Measurements from ENCODE around the gene STAT3.

DNA sequence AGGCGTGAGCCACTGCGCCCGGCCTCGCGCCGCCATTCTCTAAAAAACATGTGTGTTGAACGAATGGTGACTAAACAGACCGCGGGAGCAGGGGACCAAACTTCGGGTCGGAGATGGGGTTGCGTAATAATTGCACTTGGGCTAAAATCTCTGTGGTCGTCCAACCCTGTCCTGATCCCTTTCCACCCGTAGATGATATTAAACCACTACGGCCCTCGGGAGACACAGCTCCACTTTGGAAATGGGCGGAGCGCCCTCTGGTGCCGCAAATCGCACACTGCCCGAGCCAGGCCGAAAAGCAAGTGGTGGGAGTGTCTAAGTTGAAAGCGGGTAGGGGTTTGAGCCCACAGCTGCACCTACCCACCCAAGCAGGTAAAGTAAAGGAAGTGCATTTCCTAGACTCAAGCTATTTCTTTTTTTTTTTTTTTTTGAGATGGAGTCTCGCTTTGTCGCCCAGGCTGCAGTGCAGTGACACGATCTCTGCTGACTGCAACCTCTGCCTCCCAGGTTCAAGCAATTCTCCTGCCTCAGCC lies 17.8 kb upstream of the STAT3 start:
- TF ChIP-seq EZH2 (conservative IDR thresholded peaks at IDR 0.05; ENCODE audit: low read depth, low read length): no peak
- no peak for TF ChIP-seq SALL2 (CRISPR knock-in tag; IDR thresholded peaks at IDR 0.05)
- peak; percentile 98 for TF ChIP-seq CTCF (CRISPR knock-in tag; IDR thresholded peaks at IDR 0.05)
